Stimulated activated naive B cell treated with anti-CD40 and anti-IgM and Interleukin-4, amounts not matched to agents 10 μg/mL and 1 μg/mL and 100 μg/mL, for 72 hours (primary cell): ENCODE results near the gene MTF1.
"Not testable (repeated sequence)": the region's sequence is repeated elsewhere in the genome, so short reads cannot be mapped to it uniquely, and the experiment has no call there.

Source experiments
- ATAC-seq, 2 donors: fragments of 150-1000 bp; cut with Tn5 transposase; replicated peaks; 2 replicates each; pipeline ENCODE4 v1.10.0; 2021; ENCODE audit warnings: moderate library complexity in 1 of 2
- DNase-seq: peaks from one replicate; pipeline ENCODE4 v3.0.0; 2021
- H3K27ac Mint-ChIP-seq: one replicate; pipeline ENCODE4 v1.8.0; 2022; ENCODE audit warnings: mild to moderate bottlenecking, mixed read lengths
- H3K27me3 Mint-ChIP-seq, 2 donors: one replicate each; pipeline ENCODE4 v1.8.0; 2022; ENCODE audit warnings: mixed read lengths in 2 of 2
- H3K36me3 Mint-ChIP-seq, 2 donors: one replicate each; pipeline ENCODE4 v1.8.0; 2022; ENCODE audit warnings: mixed read lengths in 2 of 2, mild to moderate bottlenecking in 1 of 2
- H3K4me1 Mint-ChIP-seq, 2 donors: one replicate each; pipeline ENCODE4 v1.8.0; 2022; ENCODE audit warnings: mixed read lengths in 2 of 2, mild to moderate bottlenecking in 1 of 2
- H3K4me3 Mint-ChIP-seq, 2 donors: one replicate each; pipeline ENCODE4 v1.8.0; 2022; ENCODE audit warnings: mild to moderate bottlenecking in 2 of 2, mixed read lengths in 2 of 2, moderate library complexity in 1 of 2
- H3K9me3 Mint-ChIP-seq, 2 donors: one replicate each; pipeline ENCODE4 v1.8.0; 2022; ENCODE audit warnings: mixed read lengths in 2 of 2, mild to moderate bottlenecking in 1 of 2

Gene MTF1

GRCh38 chr1:37776946-37777516, 82.4 kb downstream of the MTF1 start:
- H3K36me3 Mint-ChIP-seq = no peaks in the 10 kb centered on the region
- H3K4me1 Mint-ChIP-seq = peaks cover 18 to 31% of the 10 kb centered on the region in 2 donors
- H3K9me3 Mint-ChIP-seq = peaks cover 4 to 6% of the 10 kb centered on the region in 2 donors
- ATAC-seq = peak; percentile 88 to 93
- no peak overlapping the region for H3K4me3 Mint-ChIP-seq
- peak overlapping the region; percentile 31 for H3K27ac Mint-ChIP-seq
- no peak for DNase-seq
- peaks cover 24 to 37% of the 10 kb centered on the region in 2 donors for H3K27me3 Mint-ChIP-seq

DNA sequence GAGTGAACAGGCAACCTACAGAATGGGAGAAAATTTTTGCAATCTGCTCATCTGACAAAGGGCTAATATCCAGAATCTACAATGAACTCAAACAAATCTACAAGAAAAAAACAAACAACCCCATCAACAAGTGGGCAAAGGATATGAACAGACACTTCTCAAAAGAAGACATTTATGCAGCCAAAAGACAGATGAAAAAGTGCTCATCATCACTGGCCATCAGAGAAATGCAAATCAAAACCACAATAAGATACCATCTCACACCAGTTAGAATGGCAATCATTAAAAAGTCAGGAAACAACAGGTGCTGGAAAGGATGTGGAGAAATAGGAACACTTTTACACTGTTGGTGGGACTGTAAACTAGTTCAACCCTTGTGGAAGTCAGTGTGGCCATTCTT, 88.0 kb downstream of the MTF1 start:
- H3K36me3 Mint-ChIP-seq, ATAC-seq, H3K4me3 Mint-ChIP-seq, H3K4me1 Mint-ChIP-seq, H3K27ac Mint-ChIP-seq, DNase-seq, H3K9me3 Mint-ChIP-seq: not testable (repeated sequence)
- peaks cover 39 to 65% of the 10 kb centered on the region in 2 donors for H3K27me3 Mint-ChIP-seq

DNA sequence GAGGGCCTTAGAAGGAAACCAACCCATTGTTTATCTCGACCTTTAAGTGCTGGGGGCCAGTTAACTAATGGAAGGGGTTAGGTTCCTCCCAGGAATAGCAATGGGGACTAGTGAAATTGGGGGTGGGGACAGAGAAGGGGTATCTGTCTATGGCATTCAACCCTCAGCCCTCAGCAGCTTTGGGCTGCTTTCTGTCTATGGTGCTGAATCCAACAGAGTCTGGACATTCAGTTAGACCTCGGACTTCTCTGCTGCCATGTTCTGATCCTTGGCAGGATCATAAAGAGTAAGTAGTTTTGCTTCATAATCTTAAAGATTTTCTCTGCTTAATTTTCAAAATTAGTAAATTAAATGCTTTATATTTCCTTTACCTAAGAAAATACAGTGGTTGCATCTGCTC, 91.9 kb downstream of the MTF1 start:
- peaks cover 6 to 8% of the 10 kb centered on the region in 2 donors for H3K36me3 Mint-ChIP-seq
- ATAC-seq = no peak
- H3K27ac Mint-ChIP-seq = no peak overlapping the region
- H3K4me1 Mint-ChIP-seq = peaks cover 22 to 25% of the 10 kb centered on the region in 2 donors
- DNase-seq = no peak
- no peak overlapping the region for H3K4me3 Mint-ChIP-seq
- peaks cover 67 to 88% of the 10 kb centered on the region in 2 donors for H3K27me3 Mint-ChIP-seq
- H3K9me3 Mint-ChIP-seq = peaks cover 5 to 7% of the 10 kb centered on the region in 2 donors

GRCh38 chr1:37765916-37766664, 93.3 kb downstream of the MTF1 start:
- Mint-ChIP-seq H3K27ac (peak overlapping the region; percentile 65), H3K36me3 (peaks cover 6 to 8% of the 10 kb centered on the region in 2 donors), H3K27me3 (peaks cover 77 to 95% of the 10 kb centered on the region in 2 donors), H3K4me1 (peaks cover 22 to 25% of the 10 kb centered on the region in 2 donors), H3K9me3 (peaks cover 5 to 7% of the 10 kb centered on the region in 2 donors), H3K4me3 (peak overlapping the region; percentile 61 to 70)
- ATAC-seq = peak; percentile 79 to 88
- peak; percentile 17 for DNase-seq

GRCh38 chr1:37764888-37765441, 94.4 kb downstream of the MTF1 start, which contains the start of gene EPHA10:
TSS of gene EPHA10 (minus strand) at chr1:37765120. CDS start at chr1:37765066, 54 bp downstream.
- ATAC-seq (no peak), DNase-seq (no peak)
- peaks cover 6 to 8% of the 10 kb centered on the region in 2 donors for H3K36me3 Mint-ChIP-seq
- H3K4me1 Mint-ChIP-seq = peaks cover 22 to 25% of the 10 kb centered on the region in 2 donors
- peak within 1 kb of the TSS; percentile 67 to 70 for H3K4me3 Mint-ChIP-seq
- peaks cover 5 to 7% of the 10 kb centered on the region in 2 donors for H3K9me3 Mint-ChIP-seq
- peak within 1 kb of the TSS; percentile 76 for H3K27ac Mint-ChIP-seq
- H3K27me3 Mint-ChIP-seq = peaks cover 68 to 86% of the 10 kb centered on the region in 2 donors

- no peak for ATAC-seq
- Mint-ChIP-seq H3K9me3 (peaks cover 5 to 7% of the 10 kb centered on the region in 2 donors), H3K36me3 (peaks cover 6 to 8% of the 10 kb centered on the region in 2 donors), H3K27me3 (peaks cover 66 to 80% of the 10 kb centered on the region in 2 donors), H3K27ac (peak overlapping the region; percentile 76), H3K4me3 (peak overlapping the region; percentile 17 to 67), H3K4me1 (peaks cover 22 to 25% of the 10 kb centered on the region in 2 donors)
- no peak for DNase-seq
These were observed 95.0 kb downstream of the MTF1 start for GRCh38 chr1:37764414-37764825.

DNA sequence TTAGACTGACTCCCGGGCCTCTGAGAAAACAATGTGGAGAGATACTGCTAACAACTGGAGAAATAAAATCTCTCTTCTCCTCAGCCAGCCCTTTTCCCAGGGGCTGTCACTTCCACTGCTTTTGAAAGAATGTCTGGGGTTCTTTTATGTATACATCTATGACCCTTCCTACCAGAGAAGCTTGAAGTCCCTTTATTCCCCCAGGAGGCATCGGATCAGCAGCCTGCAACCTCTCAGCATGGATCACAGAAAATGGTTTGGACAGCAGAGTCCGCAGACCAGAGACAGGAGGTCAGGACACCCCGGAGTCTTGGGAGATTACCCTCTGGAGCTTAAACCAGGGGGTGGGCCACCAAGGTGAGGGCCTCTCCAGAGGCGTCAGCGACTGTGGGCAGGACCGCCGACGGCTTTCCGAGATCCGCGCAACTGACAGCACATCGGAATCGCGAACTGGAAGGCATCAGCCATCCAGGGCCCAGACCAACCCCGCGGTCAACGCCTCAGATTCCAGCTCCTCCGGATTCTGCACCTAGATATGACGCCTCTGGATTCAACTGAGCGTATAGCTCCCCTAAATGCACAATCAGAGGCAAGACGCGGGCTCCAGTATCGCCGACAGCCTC, 95.5 kb downstream of the MTF1 start:
- H3K4me1 Mint-ChIP-seq = peaks cover 22 to 25% of the 10 kb centered on the region in 2 donors
- DNase-seq = no peak
- H3K9me3 Mint-ChIP-seq = peaks cover 5 to 7% of the 10 kb centered on the region in 2 donors
- peaks cover 61 to 75% of the 10 kb centered on the region in 2 donors for H3K27me3 Mint-ChIP-seq
- H3K4me3 Mint-ChIP-seq = no peak overlapping the region
- ATAC-seq = no peak
- peaks cover 6 to 8% of the 10 kb centered on the region in 2 donors for H3K36me3 Mint-ChIP-seq
- peak overlapping the region; percentile 76 for H3K27ac Mint-ChIP-seq

- ATAC-seq (no peak), DNase-seq (no peak)
- Mint-ChIP-seq H3K27me3 (peaks cover 51 to 63% of the 10 kb centered on the region in 2 donors), H3K36me3 (peaks cover 6 to 8% of the 10 kb centered on the region in 2 donors), H3K4me1 (peaks cover 22 to 25% of the 10 kb centered on the region in 2 donors), H3K4me3 (no peak overlapping the region), H3K27ac (no peak overlapping the region), H3K9me3 (peaks cover 5 to 7% of the 10 kb centered on the region in 2 donors)
These were observed 96.9 kb downstream of the MTF1 start for GRCh38 chr1:37762516-37762915.

DNA sequence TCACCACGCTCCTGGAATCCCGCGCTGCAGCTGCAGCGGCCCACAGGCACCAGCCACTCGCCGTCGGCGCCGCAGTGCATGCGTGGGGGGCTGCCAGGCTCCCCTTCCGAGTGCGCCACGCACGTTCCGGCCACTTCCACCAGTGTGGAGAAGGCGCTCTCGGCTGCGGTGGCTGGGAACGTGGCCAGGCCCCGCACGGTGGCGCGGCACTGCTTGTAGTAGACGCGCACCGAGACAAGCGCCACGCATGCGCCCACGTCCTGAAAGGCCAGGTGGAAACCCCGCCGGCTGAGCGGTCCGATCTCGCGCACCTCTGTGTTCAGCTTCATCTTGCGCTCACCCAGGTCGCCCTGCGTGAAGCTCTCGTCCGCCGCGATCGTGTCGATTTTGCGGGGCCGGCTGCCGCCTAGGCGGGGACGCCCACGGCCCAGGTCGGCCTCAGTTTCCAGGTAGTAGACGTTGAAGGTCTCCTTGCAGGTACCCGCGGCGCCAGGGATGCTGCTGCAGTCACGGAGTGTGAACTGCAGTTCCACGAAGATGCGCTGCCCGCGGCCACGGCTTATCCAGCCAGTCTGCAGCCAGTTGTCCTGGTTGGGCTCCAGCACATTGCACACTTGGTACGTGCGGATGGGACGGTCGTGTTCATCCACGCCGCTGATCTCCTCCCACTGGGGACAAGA, 97.8 kb downstream of the MTF1 start:
- DNase-seq (no peak), ATAC-seq (no peak)
- Mint-ChIP-seq H3K27me3 (peaks cover 45 to 53% of the 10 kb centered on the region in 2 donors), H3K36me3 (peaks cover 6 to 8% of the 10 kb centered on the region in 2 donors), H3K27ac (no peak overlapping the region), H3K4me1 (peaks cover 20 to 25% of the 10 kb centered on the region in 2 donors), H3K4me3 (no peak overlapping the region), H3K9me3 (peaks cover 5 to 7% of the 10 kb centered on the region in 2 donors)
